Embryonic facial prominence (tissue), 1 donor: ENCODE measurements around the gene C1orf122.

Experiments used
- DNase-seq: peaks from one replicate; pipeline ENCODE4 v3.0.0-alpha.2; 2016; ENCODE audit errors: extremely low spot score

C1orf122 gene

GRCh38 chr1:37845049-37845646 lies 37.6 kb downstream of the C1orf122 start:
- no peak for DNase-seq

- DNase-seq, result no peak
Measured at GRCh38 chr1:37845786-37846185, 38.2 kb downstream of the C1orf122 start.

- no peak for DNase-seq
Measured at GRCh38 chr1:37846647-37847339, 39.2 kb downstream of the C1orf122 start.

GRCh38 chr1:37849480-37849879 lies 41.9 kb downstream of the C1orf122 start:
- no peak for DNase-seq

- no peak for DNase-seq
Measured at GRCh38 chr1:37850352-37850955, 42.9 kb downstream of the C1orf122 start.

- no peak for DNase-seq
Measured at GRCh38 chr1:37851262-37851661, 43.7 kb downstream of the C1orf122 start.

GRCh38 chr1:37851782-37852210 lies 44.2 kb downstream of the C1orf122 start:
- DNase-seq, result no peak

GRCh38 chr1:37853157-37853556 lies 45.6 kb downstream of the C1orf122 start:
- DNase-seq, result no peak

- no peak for DNase-seq
Measured at GRCh38 chr1:37854406-37854805, 46.8 kb downstream of the C1orf122 start.
